ENCODE data around the gene PLCD3.

DNA sequence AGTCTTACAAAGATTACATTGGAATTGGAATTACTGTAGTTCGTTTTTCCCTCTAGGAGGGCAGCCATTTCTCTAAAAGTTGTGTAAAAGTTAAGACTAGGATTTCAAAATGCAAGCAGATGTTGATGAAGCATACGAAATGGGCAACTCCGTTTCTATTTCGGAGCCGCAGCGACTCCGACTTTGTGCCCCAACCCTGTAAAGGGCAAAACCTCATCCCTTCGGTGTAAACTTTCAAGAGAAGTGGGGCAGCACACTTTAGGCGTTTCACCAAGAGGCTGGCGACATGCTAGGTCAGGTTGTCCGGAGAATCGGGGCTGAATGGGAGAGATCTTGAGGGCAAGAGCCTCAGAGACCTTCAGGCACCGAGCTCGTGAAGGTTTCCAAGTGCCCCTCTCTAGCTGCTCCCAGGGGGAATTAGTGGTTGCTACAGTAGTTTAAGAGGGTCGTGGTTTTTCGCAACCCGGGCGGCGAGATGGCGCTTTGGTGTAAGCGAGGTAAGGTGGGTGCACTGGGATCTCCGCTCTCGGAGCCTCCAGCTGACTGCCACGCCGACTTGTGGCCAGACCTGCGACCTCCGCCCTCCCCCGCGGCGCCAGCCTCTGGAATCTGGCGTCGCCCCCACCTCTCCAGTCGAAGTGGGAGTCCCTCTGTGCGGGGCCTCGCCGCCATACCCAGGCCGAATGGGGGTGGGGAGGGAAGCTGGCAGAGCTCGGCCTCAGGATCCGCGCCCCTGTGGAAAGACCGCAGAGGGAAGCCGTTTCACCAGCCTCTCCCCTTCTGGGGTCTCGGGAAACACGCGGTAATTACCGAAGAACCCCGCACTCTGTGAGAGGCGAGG lies 28.4 kb upstream of the PLCD3 start:
- TF ChIP-seq, protein P1, sequence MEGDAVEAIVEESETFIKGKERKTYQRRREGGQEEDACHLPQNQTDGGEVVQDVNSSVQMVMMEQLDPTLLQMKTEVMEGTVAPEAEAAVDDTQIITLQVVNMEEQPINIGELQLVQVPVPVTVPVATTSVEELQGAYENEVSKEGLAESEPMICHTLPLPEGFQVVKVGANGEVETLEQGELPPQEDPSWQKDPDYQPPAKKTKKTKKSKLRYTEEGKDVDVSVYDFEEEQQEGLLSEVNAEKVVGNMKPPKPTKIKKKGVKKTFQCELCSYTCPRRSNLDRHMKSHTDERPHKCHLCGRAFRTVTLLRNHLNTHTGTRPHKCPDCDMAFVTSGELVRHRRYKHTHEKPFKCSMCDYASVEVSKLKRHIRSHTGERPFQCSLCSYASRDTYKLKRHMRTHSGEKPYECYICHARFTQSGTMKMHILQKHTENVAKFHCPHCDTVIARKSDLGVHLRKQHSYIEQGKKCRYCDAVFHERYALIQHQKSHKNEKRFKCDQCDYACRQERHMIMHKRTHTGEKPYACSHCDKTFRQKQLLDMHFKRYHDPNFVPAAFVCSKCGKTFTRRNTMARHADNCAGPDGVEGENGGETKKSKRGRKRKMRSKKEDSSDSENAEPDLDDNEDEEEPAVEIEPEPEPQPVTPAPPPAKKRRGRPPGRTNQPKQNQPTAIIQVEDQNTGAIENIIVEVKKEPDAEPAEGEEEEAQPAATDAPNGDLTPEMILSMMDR (IDR thresholded peaks at IDR 0.05; ENCODE audit: low read depth, low read length): no peak; the same call in none of the 2 replicates
- TF ChIP-seq EZH2phosphoT487 (IDR thresholded peaks at IDR 0.05; ENCODE audit: low read depth): no peak

Measured in OCI-LY3 (cell line).